ENCODE results near the gene IRAK1.

Gene IRAK1

GRCh38 chrX:154063234-154063633 lies 43.5 kb upstream of the IRAK1 start:
- peaks cover 67% of the 10 kb centered on the region for H4K20me1 ChIP-seq (ENCODE audit: insufficient read depth, low read length)
- no peak for DNase-seq
- ATAC-seq (ENCODE audit: insufficient read depth, low read depth), result no peak

DNA sequence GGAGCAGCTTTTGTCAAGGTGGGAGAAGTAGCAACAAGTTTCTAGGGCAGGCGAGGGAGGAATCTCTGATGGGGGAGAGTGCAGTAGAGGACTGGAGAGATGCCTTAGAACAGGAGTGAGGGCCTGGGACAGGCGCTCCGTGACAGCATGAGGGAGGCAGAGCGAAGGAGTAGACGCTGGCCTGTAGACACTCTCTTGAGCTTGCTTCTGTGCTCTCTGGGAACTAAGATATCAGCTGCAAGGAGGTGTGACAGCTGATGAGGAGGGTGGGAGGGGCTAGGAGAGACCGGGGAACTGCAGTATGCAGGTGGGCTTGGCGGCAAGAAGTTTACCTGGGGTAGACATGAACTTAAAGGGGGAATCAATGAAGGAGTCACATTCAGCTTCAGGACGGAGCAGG lies 42.1 kb upstream of the IRAK1 start:
- Histone ChIP-seq H3K4me1 (ENCODE audit: insufficient read depth, low read length) (no peaks in the 10 kb centered on the region), H3K36me3 (ENCODE audit: insufficient read depth, low read length) (peaks cover 34% of the 10 kb centered on the region), H3K4me3 (ENCODE audit: low read depth in 1 of 2, low read length in 2 of 2) (no peak overlapping the region), H3K9me3 (ENCODE audit: insufficient read depth, low read length, severe bottlenecking) (no peaks in the 10 kb centered on the region), H3K27me3 (ENCODE audit: insufficient read depth, low read length, poor library complexity) (no peaks in the 10 kb centered on the region), H4K20me1 (ENCODE audit: insufficient read depth, low read length) (peaks cover 72% of the 10 kb centered on the region), H3K27ac (ENCODE audit: low read length) (no peak overlapping the region), H3K79me2 (ENCODE audit: insufficient read depth, low read length) (peaks cover 96% of the 10 kb centered on the region), H2AFZ (ENCODE audit: low read depth, low read length) (no peak overlapping the region), H3K9ac (ENCODE audit: low read depth, low read length) (no peak overlapping the region), H3K4me2 (ENCODE audit: insufficient read depth, low read length) (no peak overlapping the region)
- no peak for DNase-seq
- no peak for ATAC-seq (ENCODE audit: insufficient read depth, low read depth)
- TF ChIP-seq EZH2 (IDR thresholded peaks at IDR 0.05; ENCODE audit: borderline replicate concordance, low read depth, low read length, severe bottlenecking), result no peak
- TF ChIP-seq, protein P1, sequence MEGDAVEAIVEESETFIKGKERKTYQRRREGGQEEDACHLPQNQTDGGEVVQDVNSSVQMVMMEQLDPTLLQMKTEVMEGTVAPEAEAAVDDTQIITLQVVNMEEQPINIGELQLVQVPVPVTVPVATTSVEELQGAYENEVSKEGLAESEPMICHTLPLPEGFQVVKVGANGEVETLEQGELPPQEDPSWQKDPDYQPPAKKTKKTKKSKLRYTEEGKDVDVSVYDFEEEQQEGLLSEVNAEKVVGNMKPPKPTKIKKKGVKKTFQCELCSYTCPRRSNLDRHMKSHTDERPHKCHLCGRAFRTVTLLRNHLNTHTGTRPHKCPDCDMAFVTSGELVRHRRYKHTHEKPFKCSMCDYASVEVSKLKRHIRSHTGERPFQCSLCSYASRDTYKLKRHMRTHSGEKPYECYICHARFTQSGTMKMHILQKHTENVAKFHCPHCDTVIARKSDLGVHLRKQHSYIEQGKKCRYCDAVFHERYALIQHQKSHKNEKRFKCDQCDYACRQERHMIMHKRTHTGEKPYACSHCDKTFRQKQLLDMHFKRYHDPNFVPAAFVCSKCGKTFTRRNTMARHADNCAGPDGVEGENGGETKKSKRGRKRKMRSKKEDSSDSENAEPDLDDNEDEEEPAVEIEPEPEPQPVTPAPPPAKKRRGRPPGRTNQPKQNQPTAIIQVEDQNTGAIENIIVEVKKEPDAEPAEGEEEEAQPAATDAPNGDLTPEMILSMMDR (IDR thresholded peaks at IDR 0.05; ENCODE audit: borderline replicate concordance, extremely low read depth, low read length, poor library complexity, severe bottlenecking), result no peak

More at GRCh38 chrX:154063234-154063633, 43.5 kb upstream of the IRAK1 start:
- no peak overlapping the region for H3K9ac ChIP-seq (ENCODE audit: low read depth, low read length)
- H2AFZ ChIP-seq (ENCODE audit: low read depth, low read length), result no peak overlapping the region
- no peaks in the 10 kb centered on the region for H3K27me3 ChIP-seq (ENCODE audit: insufficient read depth, low read length, poor library complexity)
- H3K36me3 ChIP-seq (ENCODE audit: insufficient read depth, low read length), result peaks cover 20% of the 10 kb centered on the region
- TF ChIP-seq EZH2 (IDR thresholded peaks at IDR 0.05; ENCODE audit: borderline replicate concordance, low read depth, low read length, severe bottlenecking), result no peak
- TF ChIP-seq, protein P1 (IDR thresholded peaks at IDR 0.05; ENCODE audit: borderline replicate concordance, extremely low read depth, low read length, poor library complexity, severe bottlenecking), result no peak
- H3K79me2 ChIP-seq (ENCODE audit: insufficient read depth, low read length), result peaks cover 96% of the 10 kb centered on the region
- H3K4me1 ChIP-seq (ENCODE audit: insufficient read depth, low read length), result no peaks in the 10 kb centered on the region
- no peak overlapping the region for H3K27ac ChIP-seq (ENCODE audit: low read length)
- no peak overlapping the region for H3K4me2 ChIP-seq (ENCODE audit: insufficient read depth, low read length)
- H3K4me3 ChIP-seq (ENCODE audit: low read depth in 1 of 2, low read length in 2 of 2), result no peak overlapping the region
- no peaks in the 10 kb centered on the region for H3K9me3 ChIP-seq (ENCODE audit: insufficient read depth, low read length, severe bottlenecking)

DNA sequence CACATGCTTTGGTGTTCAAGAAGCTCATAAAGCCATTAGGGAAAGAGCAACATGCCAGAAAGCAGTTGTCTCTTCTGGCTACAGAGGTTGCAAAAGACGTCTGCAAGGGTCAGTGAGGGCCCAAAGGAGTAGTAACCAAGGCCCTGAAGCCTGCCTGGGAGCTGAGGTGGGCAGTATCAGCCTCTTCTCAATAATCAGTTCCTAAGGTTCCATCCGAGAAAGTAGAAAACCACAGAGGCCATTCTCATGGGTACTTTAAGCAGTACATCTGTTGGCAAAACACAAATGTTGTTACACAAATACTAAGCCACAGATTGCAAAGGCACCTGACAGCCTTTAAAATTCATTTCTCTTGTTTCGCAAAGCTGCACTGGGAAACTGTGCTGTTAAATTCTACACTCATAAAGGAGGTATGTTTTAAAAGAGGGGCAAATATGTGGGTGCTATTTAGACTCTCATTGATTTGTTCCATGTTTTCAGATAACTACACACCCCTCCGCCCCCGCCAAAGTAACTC lies 40.1 kb upstream of the IRAK1 start:
- Histone ChIP-seq H3K36me3 (ENCODE audit: insufficient read depth, low read length) (peaks cover 40% of the 10 kb centered on the region), H2AFZ (ENCODE audit: low read depth, low read length) (no peak overlapping the region), H3K9me3 (ENCODE audit: insufficient read depth, low read length, severe bottlenecking) (no peaks in the 10 kb centered on the region), H3K4me2 (ENCODE audit: insufficient read depth, low read length) (no peak overlapping the region), H3K79me2 (ENCODE audit: insufficient read depth, low read length) (peaks cover 96% of the 10 kb centered on the region), H3K27ac (ENCODE audit: low read length) (no peak overlapping the region), H3K4me1 (ENCODE audit: insufficient read depth, low read length) (no peaks in the 10 kb centered on the region), H4K20me1 (ENCODE audit: insufficient read depth, low read length) (peaks cover 71% of the 10 kb centered on the region), H3K9ac (ENCODE audit: low read depth, low read length) (no peak overlapping the region), H3K4me3 (ENCODE audit: low read depth in 1 of 2, low read length in 2 of 2) (no peak overlapping the region), H3K27me3 (ENCODE audit: insufficient read depth, low read length, poor library complexity) (no peaks in the 10 kb centered on the region)
- ATAC-seq (ENCODE audit: insufficient read depth, low read depth) (no peak), DNase-seq (no peak)
- TF ChIP-seq, protein P1 (IDR thresholded peaks at IDR 0.05; ENCODE audit: borderline replicate concordance, extremely low read depth, low read length, poor library complexity, severe bottlenecking), result no peak
- TF ChIP-seq EZH2 (IDR thresholded peaks at IDR 0.05; ENCODE audit: borderline replicate concordance, low read depth, low read length, severe bottlenecking), result no peak

Measured in DND-41 (cell line).